GM19238 (cell line): ENCODE results near the gene PLCH1.

ENCODE experiments used
- DNase-seq: peaks from one replicate; pipeline ENCODE4 v3.0.0; 2011; ENCODE audit warnings: low spot score; ENCODE audit not compliant: insufficient read length

PLCH1 gene

GRCh38 chr3:155690921-155691320 is 54.0 kb downstream of the PLCH1 start:
- DNase-seq, result no peak

GRCh38 chr3:155688481-155688880 is 56.4 kb downstream of the PLCH1 start:
- DNase-seq, result no peak

- DNase-seq, result no peak
Observed at GRCh38 chr3:155683344-155683720, 61.5 kb downstream of the PLCH1 start.

GRCh38 chr3:155682426-155683343 is 62.2 kb downstream of the PLCH1 start:
- no peak for DNase-seq

- DNase-seq, result no peak
Observed at GRCh38 chr3:155676252-155676981, 68.5 kb downstream of the PLCH1 start.

GRCh38 chr3:155675094-155675493 is 69.8 kb downstream of the PLCH1 start:
- DNase-seq, result no peak

GRCh38 chr3:155673421-155673820 is 71.5 kb downstream of the PLCH1 start:
- DNase-seq, result no peak

GRCh38 chr3:155670335-155670734 is 74.5 kb downstream of the PLCH1 start:
- DNase-seq, result no peak

GRCh38 chr3:155667988-155668387 is 76.9 kb downstream of the PLCH1 start:
- no peak for DNase-seq

- DNase-seq, result no peak
Observed at GRCh38 chr3:155664925-155665695, 79.8 kb downstream of the PLCH1 start.

- DNase-seq, result no peak
Observed at GRCh38 chr3:155663467-155664212, 81.2 kb downstream of the PLCH1 start.

- DNase-seq, result no peak
Observed at GRCh38 chr3:155661760-155662159, 83.1 kb downstream of the PLCH1 start.

- no peak for DNase-seq
Observed at GRCh38 chr3:155661042-155661441, 83.8 kb downstream of the PLCH1 start.

GRCh38 chr3:155658671-155659261 is 86.1 kb downstream of the PLCH1 start:
- no peak for DNase-seq

GRCh38 chr3:155658006-155658405 is 86.9 kb downstream of the PLCH1 start:
- no peak for DNase-seq

- DNase-seq, result no peak
Observed at GRCh38 chr3:155657161-155657560, 87.7 kb downstream of the PLCH1 start.

- no peak for DNase-seq
Observed at GRCh38 chr3:155656466-155656865, 88.4 kb downstream of the PLCH1 start.

- DNase-seq, result no peak
Observed at GRCh38 chr3:155651489-155652218, 93.2 kb downstream of the PLCH1 start.

GRCh38 chr3:155648013-155648591 is 96.8 kb downstream of the PLCH1 start:
- DNase-seq, result no peak

- DNase-seq, result no peak
Observed at GRCh38 chr3:155647206-155647605, 97.7 kb downstream of the PLCH1 start.
